Activated naive CD8-positive, alpha-beta T cell (primary cell): ENCODE measurements around the gene MARCHF2.
"Not testable (repeated sequence)": the region's sequence is repeated elsewhere in the genome, so short reads cannot be mapped to it uniquely, and the experiment has no call there.

Experiments
- H3K27ac Mint-ChIP-seq: one replicate; pipeline ENCODE4 v1.8.0; 2021; ENCODE audit warnings: mixed read lengths
- H3K27me3 Mint-ChIP-seq: one replicate; pipeline ENCODE4 v1.8.0; 2021; ENCODE audit warnings: mixed read lengths
- H3K36me3 Mint-ChIP-seq: one replicate; pipeline ENCODE4 v1.8.0; 2021; ENCODE audit warnings: mixed read lengths
- H3K4me1 Mint-ChIP-seq: one replicate; pipeline ENCODE4 v1.8.0; 2021; ENCODE audit warnings: low read depth, mixed read lengths
- H3K4me3 Mint-ChIP-seq: one replicate; pipeline ENCODE4 v1.8.0; 2021; ENCODE audit warnings: mild to moderate bottlenecking, mixed read lengths
- H3K9me3 Mint-ChIP-seq: one replicate; pipeline ENCODE4 v1.8.0; 2021; ENCODE audit warnings: low read depth, mixed read lengths

The MARCHF2 gene

GRCh38 chr19:8423817-8424223 is 10.7 kb downstream of the MARCHF2 start:
- H3K4me3 Mint-ChIP-seq: no peak overlapping the region
- H3K27ac Mint-ChIP-seq: no peak overlapping the region
- peaks cover 3% of the 10 kb centered on the region for H3K36me3 Mint-ChIP-seq
- H3K9me3 Mint-ChIP-seq: no peaks in the 10 kb centered on the region
- no peaks in the 10 kb centered on the region for H3K4me1 Mint-ChIP-seq
- H3K27me3 Mint-ChIP-seq: no peaks in the 10 kb centered on the region

- H3K36me3 Mint-ChIP-seq, H3K27me3 Mint-ChIP-seq, H3K27ac Mint-ChIP-seq, H3K4me3 Mint-ChIP-seq, H3K4me1 Mint-ChIP-seq, H3K9me3 Mint-ChIP-seq: not testable (repeated sequence)
Observed at GRCh38 chr19:8425331-8425730, 12.2 kb downstream of the MARCHF2 start.

DNA sequence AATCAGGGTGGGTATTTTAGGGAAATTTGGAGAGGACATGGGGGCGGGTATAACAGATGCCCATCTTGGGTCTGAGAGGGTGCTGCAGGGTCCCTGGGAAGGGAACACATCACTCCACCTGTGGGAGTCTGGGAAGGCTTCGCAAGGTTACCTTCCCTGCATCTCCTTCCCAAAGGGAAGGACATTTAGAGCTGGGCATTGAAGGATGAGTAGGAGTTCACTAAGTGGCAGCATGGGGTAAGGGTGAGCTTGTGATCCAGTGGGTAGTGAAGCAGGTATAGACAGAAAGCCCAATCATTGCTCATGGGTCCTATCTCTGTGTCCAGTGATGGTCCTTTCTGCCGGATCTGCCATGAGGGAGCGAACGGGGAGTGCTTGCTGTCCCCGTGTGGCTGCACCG is 13.2 kb downstream of the MARCHF2 start:
- peaks cover 3% of the 10 kb centered on the region for H3K36me3 Mint-ChIP-seq
- no peak overlapping the region for H3K4me3 Mint-ChIP-seq
- no peaks in the 10 kb centered on the region for H3K27me3 Mint-ChIP-seq
- no peak overlapping the region for H3K27ac Mint-ChIP-seq
- no peaks in the 10 kb centered on the region for H3K9me3 Mint-ChIP-seq
- no peaks in the 10 kb centered on the region for H3K4me1 Mint-ChIP-seq

- Mint-ChIP-seq H3K9me3 (no peaks in the 10 kb centered on the region), H3K4me1 (no peaks in the 10 kb centered on the region), H3K27me3 (no peaks in the 10 kb centered on the region), H3K27ac (no peak overlapping the region), H3K4me3 (no peak overlapping the region), H3K36me3 (peaks cover 3% of the 10 kb centered on the region)
Observed at GRCh38 chr19:8429044-8429443, 15.9 kb downstream of the MARCHF2 start.

GRCh38 chr19:8429826-8430225 is 16.7 kb downstream of the MARCHF2 start:
- Mint-ChIP-seq H3K27me3 (no peaks in the 10 kb centered on the region), H3K4me1 (no peaks in the 10 kb centered on the region), H3K4me3 (no peak overlapping the region), H3K27ac (no peak overlapping the region), H3K9me3 (no peaks in the 10 kb centered on the region), H3K36me3 (peaks cover 3% of the 10 kb centered on the region)

- Mint-ChIP-seq H3K4me3 (no peak overlapping the region), H3K4me1 (peaks cover 2% of the 10 kb centered on the region), H3K27ac (no peak overlapping the region), H3K36me3 (peaks cover 3% of the 10 kb centered on the region), H3K27me3 (no peaks in the 10 kb centered on the region), H3K9me3 (no peaks in the 10 kb centered on the region)
Observed at GRCh38 chr19:8430650-8431049, 17.5 kb downstream of the MARCHF2 start.

GRCh38 chr19:8438236-8438635 is 25.1 kb downstream of the MARCHF2 start:
- H3K36me3 Mint-ChIP-seq: no peaks in the 10 kb centered on the region
- no peak overlapping the region for H3K27ac Mint-ChIP-seq
- H3K4me3 Mint-ChIP-seq: no peak overlapping the region
- H3K4me1 Mint-ChIP-seq: peaks cover 6% of the 10 kb centered on the region
- H3K9me3 Mint-ChIP-seq: no peaks in the 10 kb centered on the region
- no peaks in the 10 kb centered on the region for H3K27me3 Mint-ChIP-seq

- Mint-ChIP-seq H3K27ac (no peak overlapping the region), H3K27me3 (no peaks in the 10 kb centered on the region), H3K4me3 (peak overlapping the region; percentile 17)
Observed at GRCh38 chr19:8441725-8442544, 28.8 kb downstream of the MARCHF2 start.

GRCh38 chr19:8444140-8444676 is 31.1 kb downstream of the MARCHF2 start:
- not testable (repeated sequence) for H3K27me3 Mint-ChIP-seq, H3K36me3 Mint-ChIP-seq, H3K9me3 Mint-ChIP-seq
- Mint-ChIP-seq H3K4me1 (peaks cover 32% of the 10 kb centered on the region), H3K27ac (peak overlapping the region; percentile 95), H3K4me3 (peak overlapping the region; percentile 92)

More at GRCh38 chr19:8441725-8442544, 28.8 kb downstream of the MARCHF2 start:
- H3K36me3 Mint-ChIP-seq: peaks cover 2% of the 10 kb centered on the region
- H3K9me3 Mint-ChIP-seq: no peaks in the 10 kb centered on the region
- peaks cover 15% of the 10 kb centered on the region for H3K4me1 Mint-ChIP-seq

- Mint-ChIP-seq H3K4me3 (peak within 1 kb of the TSS; percentile 92), H3K36me3 (peaks cover 7% of the 10 kb centered on the region), H3K27ac (peak within 1 kb of the TSS; percentile 95), H3K27me3 (no peaks in the 10 kb centered on the region), H3K9me3 (no peaks in the 10 kb centered on the region), H3K4me1 (peaks cover 36% of the 10 kb centered on the region)
Observed at GRCh38 chr19:8444677-8445487, 31.8 kb downstream of the MARCHF2 start, which contains the start of gene HNRNPM. Gene HNRNPM, plus strand, starts transcription at chr19:8444975. Its CDS starts 24 bp downstream, at chr19:8444999.

- peak overlapping the region; percentile 92 for H3K4me3 Mint-ChIP-seq
- no peaks in the 10 kb centered on the region for H3K9me3 Mint-ChIP-seq
- H3K27ac Mint-ChIP-seq: peak overlapping the region; percentile 92
- H3K36me3 Mint-ChIP-seq: peaks cover 7% of the 10 kb centered on the region
- H3K27me3 Mint-ChIP-seq: no peaks in the 10 kb centered on the region
- peaks cover 40% of the 10 kb centered on the region for H3K4me1 Mint-ChIP-seq
Observed at GRCh38 chr19:8445488-8446001, 32.4 kb downstream of the MARCHF2 start.

- Mint-ChIP-seq H3K27me3 (no peaks in the 10 kb centered on the region), H3K4me3 (peak overlapping the region; percentile 92), H3K27ac (peak overlapping the region; percentile 92), H3K4me1 (peaks cover 43% of the 10 kb centered on the region), H3K9me3 (no peaks in the 10 kb centered on the region), H3K36me3 (peaks cover 7% of the 10 kb centered on the region)
Observed at GRCh38 chr19:8446061-8446709, 33.1 kb downstream of the MARCHF2 start.

DNA sequence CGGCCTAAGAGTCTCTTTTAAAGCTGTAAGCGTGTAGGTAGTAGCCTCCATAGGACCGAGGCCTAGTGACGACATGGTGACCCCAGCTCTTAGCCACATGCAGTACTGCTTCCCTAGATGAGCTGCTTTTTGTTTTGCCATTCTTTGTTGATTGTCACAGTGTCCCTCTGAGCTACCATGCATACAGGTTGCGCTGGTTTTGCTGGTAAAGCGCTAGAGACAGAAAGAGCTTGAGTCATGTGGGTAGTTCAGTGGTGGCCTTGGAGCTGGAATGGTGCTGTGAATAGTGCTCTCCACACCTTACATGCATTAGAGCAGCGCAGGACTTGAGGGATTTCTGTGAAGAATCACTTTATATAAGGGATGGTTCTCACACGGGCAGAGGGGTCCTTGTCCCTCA is 36.7 kb downstream of the MARCHF2 start:
- no peak overlapping the region for H3K27ac Mint-ChIP-seq
- H3K4me3 Mint-ChIP-seq: peak overlapping the region; percentile 69
- H3K27me3 Mint-ChIP-seq: no peaks in the 10 kb centered on the region
- H3K4me1 Mint-ChIP-seq: peaks cover 73% of the 10 kb centered on the region
- no peaks in the 10 kb centered on the region for H3K9me3 Mint-ChIP-seq
- H3K36me3 Mint-ChIP-seq: peaks cover 11% of the 10 kb centered on the region

DNA sequence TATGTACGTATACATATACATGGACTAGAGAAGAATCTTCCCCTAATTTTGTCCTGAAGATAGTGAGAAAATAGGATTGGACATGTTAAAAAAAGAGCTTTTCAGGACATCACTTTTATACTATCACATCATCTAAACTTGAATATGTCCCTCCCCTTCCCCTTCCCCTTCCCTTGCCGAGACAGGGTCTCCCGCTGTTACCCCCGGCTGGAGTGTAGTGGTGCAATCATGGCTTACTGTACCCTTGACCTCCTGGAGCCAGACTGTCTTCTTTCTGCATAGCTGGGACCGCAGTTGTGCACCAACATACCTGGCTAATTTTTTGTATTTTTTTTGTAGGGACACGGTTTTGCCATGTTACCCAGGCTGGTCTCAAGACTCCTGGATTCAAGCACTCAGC is 38.3 kb downstream of the MARCHF2 start:
- no peak overlapping the region for H3K27ac Mint-ChIP-seq

More for the DNA sequence above, 38.3 kb downstream of the MARCHF2 start:
- Mint-ChIP-seq H3K9me3 (no peaks in the 10 kb centered on the region), H3K4me1 (peaks cover 83% of the 10 kb centered on the region), H3K27me3 (no peaks in the 10 kb centered on the region), H3K4me3 (peak overlapping the region; percentile 50), H3K36me3 (peaks cover 9% of the 10 kb centered on the region)
